Thoracic aorta (tissue), 2 donors: ENCODE measurements around the gene CNKSR3. TPM values are rescaled to one million over a fixed set of nuclear protein-coding genes. Genes with fewer than 3 reads are reported as not detected.
A peak's percentile ranks its signal among the peaks of the same experiment; 100 is the strongest.
"Not testable (repeated sequence)": the region's sequence is repeated elsewhere in the genome, so short reads cannot be mapped to it uniquely, and the experiment has no call there.

Source experiments
- ATAC-seq: fragments of 150-250 bp; one replicate; pipeline ENCODE4 v1.8.0; 2017; ENCODE audit warnings: low read depth; ENCODE audit not compliant: insufficient number of reproducible peaks, low FRiP score
- DNase-seq: peaks from one replicate; pipeline ENCODE4 v3.0.0-alpha.2; 2020; ENCODE audit warnings: low spot score
- H3K27ac ChIP-seq, 2 donors: fragments of 200-600 bp; sonication (generic); 1 replicate in 1 of 2; 2 replicates in 1 of 2; pipeline ENCODE4 v1.5.1; 2016; ENCODE audit warnings: mild to moderate bottlenecking in 2 of 2, moderate library complexity in 2 of 2
- H3K27me3 ChIP-seq: fragments of 200-600 bp; sonication (generic); replicated peaks from 2 replicates; pipeline ENCODE4 v1.6.0; 2016; ENCODE audit warnings: mild to moderate bottlenecking; ENCODE audit not compliant: insufficient read depth
- H3K36me3 ChIP-seq: fragments of 200-600 bp; sonication (generic); one replicate; pipeline ENCODE4 v1.5.1; 2016
- H3K4me1 ChIP-seq, 2 donors: fragments of 200-600 bp; sonication (generic); 1 replicate in 1 of 2; 2 replicates in 1 of 2; pipeline versions ENCODE4 v1.5.1 to v1.6.0; 2016; ENCODE audit warnings: low read depth in 2 of 2, mild to moderate bottlenecking in 1 of 2; ENCODE audit not compliant: control insufficient read depth in 1 of 2
- H3K4me3 ChIP-seq: fragments of 200-600 bp; sonication (generic); 2 replicates; pipeline ENCODE4 v1.5.1; 2016; ENCODE audit warnings: mild to moderate bottlenecking
- H3K9me3 ChIP-seq: fragments of 200-600 bp; sonication (generic); 2 replicates; pipeline ENCODE4 v1.5.1; 2016
- total RNA-seq, 2 donors: library from RNA; depleted of rRNA; stranded (reverse); fragments of >200 nt; gene quantifications; one replicate each; pipeline versions ENCODE4 v1.1.0 to v1.2.3, GENCODE V29; 2016
- TF ChIP-seq, protein P1 (sequence below): fragments of 200-600 bp; sonication (generic); IDR thresholded peaks from one replicate; pipeline ENCODE4 v1.5.1; 2019; ENCODE audit warnings: antibody characterized with exemption

CNKSR3 gene
- total RNA-seq, 2 donors from 2014 or later: 20.2 to 22.9 TPM

DNA sequence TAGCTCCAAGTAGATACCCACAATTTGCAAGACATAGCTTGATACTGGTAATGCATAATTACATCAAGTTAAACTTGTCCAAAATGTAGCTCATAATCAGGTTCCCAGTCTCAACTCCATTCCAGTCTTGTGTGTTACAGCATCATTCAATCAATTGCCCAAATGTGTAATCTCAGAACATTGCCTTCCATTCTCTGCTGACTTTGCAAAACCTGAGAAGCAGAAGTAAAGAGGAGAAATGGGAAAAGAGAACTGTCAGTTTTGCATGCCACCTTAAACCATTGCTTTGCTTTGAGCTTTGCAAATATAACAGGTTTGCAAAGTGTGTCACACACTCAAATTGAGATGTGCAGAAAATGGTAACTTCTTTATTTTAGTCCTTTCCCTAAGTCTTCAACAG is 40.3 kb upstream of the CNKSR3 start:
- H3K27me3 ChIP-seq: no peaks in the 10 kb centered on the region
- ATAC-seq: no peak
- TF ChIP-seq, protein P1, sequence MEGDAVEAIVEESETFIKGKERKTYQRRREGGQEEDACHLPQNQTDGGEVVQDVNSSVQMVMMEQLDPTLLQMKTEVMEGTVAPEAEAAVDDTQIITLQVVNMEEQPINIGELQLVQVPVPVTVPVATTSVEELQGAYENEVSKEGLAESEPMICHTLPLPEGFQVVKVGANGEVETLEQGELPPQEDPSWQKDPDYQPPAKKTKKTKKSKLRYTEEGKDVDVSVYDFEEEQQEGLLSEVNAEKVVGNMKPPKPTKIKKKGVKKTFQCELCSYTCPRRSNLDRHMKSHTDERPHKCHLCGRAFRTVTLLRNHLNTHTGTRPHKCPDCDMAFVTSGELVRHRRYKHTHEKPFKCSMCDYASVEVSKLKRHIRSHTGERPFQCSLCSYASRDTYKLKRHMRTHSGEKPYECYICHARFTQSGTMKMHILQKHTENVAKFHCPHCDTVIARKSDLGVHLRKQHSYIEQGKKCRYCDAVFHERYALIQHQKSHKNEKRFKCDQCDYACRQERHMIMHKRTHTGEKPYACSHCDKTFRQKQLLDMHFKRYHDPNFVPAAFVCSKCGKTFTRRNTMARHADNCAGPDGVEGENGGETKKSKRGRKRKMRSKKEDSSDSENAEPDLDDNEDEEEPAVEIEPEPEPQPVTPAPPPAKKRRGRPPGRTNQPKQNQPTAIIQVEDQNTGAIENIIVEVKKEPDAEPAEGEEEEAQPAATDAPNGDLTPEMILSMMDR: no peak
- H3K4me1 ChIP-seq: peaks cover 10 to 15% of the 10 kb centered on the region in 2 donors
- no peaks in the 10 kb centered on the region for H3K9me3 ChIP-seq
- H3K27ac ChIP-seq: no peak overlapping the region
- no peaks in the 10 kb centered on the region for H3K36me3 ChIP-seq
- no peak for DNase-seq
- H3K4me3 ChIP-seq: no peak overlapping the region

DNA sequence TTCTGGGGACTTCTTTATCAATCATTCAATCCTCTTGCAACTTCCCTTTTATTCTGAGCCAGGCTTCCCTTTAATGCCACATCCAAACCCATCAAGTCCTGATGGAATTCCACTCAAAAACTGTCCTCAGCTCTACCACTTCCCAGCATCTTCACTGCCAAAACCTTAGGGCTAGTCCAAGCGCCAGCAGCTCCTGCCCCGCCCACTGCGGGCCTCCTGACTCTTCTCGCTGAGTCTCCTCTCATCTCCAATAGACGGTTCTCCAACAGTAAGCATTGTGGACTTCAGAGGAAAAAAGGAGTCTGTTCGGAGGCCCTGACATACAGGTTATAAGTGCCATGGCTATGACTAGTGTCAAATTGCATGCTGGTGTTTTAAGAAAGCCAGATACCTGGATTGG is 38.7 kb upstream of the CNKSR3 start:
- H3K9me3 ChIP-seq: no peaks in the 10 kb centered on the region
- H3K36me3 ChIP-seq: no peaks in the 10 kb centered on the region
- no peak overlapping the region for H3K27ac ChIP-seq
- ATAC-seq (no peak), DNase-seq (no peak)
- no peaks in the 10 kb centered on the region for H3K27me3 ChIP-seq
- H3K4me3 ChIP-seq: no peak overlapping the region
- H3K4me1 ChIP-seq: peaks cover 10 to 15% of the 10 kb centered on the region in 2 donors
- TF ChIP-seq, protein P1: no peak

DNA sequence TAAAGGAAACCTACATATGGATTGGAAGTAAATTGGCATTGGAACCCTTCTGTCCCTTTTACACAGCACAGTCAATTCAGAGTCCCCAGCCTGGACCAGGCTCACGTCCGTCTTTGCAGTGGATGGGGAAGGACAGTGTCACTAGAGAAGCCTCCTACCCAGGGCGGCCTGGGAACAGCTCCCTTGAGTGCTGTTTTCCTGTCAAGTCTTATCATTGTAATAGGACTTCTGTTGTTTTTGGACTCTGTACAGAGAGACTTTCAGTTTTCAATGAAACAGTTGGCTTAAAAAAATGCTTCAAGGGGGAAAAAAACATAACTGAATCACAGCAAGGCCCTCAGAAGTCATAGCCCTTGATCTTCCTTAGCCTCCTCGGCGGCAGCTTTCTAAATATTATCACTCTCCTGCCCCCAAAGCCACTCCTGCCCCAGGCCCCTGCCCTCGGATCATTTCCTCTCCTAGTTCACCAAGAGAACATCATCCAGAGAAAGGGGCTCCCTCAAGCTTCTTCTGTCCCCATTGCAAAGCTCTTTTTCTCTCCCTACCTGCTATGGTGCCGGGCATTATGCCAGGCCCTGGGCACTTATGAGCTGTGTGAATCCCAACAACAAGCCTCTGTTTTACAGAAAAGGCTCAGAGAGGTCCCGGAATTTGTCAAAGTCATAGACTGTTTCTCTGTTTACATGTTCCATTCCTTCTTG is 37.8 kb upstream of the CNKSR3 start:
- Histone ChIP-seq H3K36me3 (no peaks in the 10 kb centered on the region), H3K4me1 (peaks cover 10 to 15% of the 10 kb centered on the region in 2 donors), H3K27ac (peak overlapping the region in 1 of 2 donors; percentile 49), H3K27me3 (no peaks in the 10 kb centered on the region), H3K9me3 (no peaks in the 10 kb centered on the region), H3K4me3 (no peak overlapping the region)
- ATAC-seq (no peak), DNase-seq (no peak)
- TF ChIP-seq, protein P1: no peak

DNA sequence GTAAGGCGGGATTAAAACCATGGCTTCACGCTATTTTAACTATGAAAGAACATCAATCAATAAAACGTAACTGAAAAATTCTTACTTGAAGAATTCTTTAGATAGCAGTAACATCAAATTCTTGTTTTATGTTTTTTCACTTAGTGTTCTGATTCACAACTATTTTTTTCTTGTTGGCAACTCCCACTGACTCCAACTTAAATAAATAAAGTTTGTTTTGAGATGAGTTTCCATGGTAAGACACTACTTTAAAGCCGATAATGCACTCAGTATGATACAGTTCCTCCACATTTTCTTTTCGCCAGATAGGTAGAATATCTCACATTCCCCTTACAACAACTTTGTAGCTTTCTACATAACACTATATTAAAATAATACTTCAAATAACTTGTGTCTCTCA is 33.1 kb upstream of the CNKSR3 start:
- Histone ChIP-seq H3K27ac (no peak overlapping the region), H3K36me3 (no peaks in the 10 kb centered on the region), H3K4me1 (peaks cover 7 to 8% of the 10 kb centered on the region in 2 donors), H3K4me3 (no peak overlapping the region), H3K9me3 (no peaks in the 10 kb centered on the region), H3K27me3 (no peaks in the 10 kb centered on the region)
- ATAC-seq (no peak), DNase-seq (no peak)
- TF ChIP-seq, protein P1: no peak

DNA sequence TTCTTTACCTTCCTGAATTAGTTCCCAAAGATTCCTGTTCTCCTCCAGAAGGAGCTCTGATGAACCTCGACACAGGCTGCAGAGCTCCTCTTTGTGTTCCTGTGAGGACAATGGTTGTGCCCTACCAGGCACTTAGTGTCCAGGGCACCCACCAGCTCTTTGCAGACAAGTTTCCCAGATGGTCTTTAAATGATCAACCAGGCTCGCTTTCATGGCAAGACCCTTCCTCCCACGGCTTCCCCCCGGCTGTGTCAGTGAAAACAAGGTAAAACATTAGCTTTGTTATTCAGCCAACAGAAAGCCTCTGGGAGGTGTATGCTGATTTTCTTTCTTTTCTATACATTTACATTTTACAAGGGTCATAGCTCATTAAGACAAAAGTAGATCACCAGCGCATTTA is 32.3 kb upstream of the CNKSR3 start:
- DNase-seq: no peak

DNA sequence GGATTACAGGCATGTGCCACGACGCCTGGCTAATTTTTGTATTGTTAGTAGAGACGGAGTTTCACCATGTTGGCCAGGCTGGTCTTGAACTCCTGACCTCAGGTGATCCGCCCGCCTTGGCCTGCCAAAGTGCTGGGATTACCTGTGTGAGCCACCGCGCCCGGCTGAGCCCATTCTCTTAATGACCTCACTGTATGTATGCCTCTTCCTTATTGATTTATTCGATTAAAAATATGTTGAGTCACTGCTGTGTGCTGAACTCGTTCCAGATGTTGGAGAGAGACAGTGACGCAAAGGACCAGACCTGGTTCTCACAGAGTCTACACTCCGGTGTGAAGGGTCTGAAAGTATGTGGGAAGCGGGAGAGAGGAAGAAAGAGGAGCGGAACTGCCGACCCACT is 31.4 kb upstream of the CNKSR3 start:
- H3K4me1 ChIP-seq, H3K36me3 ChIP-seq: not testable (repeated sequence)

More for the DNA sequence above, 32.3 kb upstream of the CNKSR3 start:
- no peak overlapping the region for H3K4me3 ChIP-seq
- H3K4me1 ChIP-seq: no peaks in the 10 kb centered on the region
- H3K27me3 ChIP-seq: no peaks in the 10 kb centered on the region
- no peaks in the 10 kb centered on the region for H3K9me3 ChIP-seq
- no peaks in the 10 kb centered on the region for H3K36me3 ChIP-seq
- no peak for ATAC-seq
- TF ChIP-seq, protein P1: no peak
- H3K27ac ChIP-seq: no peak overlapping the region

More for the DNA sequence above, 31.4 kb upstream of the CNKSR3 start:
- not testable (repeated sequence) for H3K9me3 ChIP-seq, DNase-seq, H3K27me3 ChIP-seq, H3K4me3 ChIP-seq, ATAC-seq, H3K27ac ChIP-seq
